CD4-positive, alpha-beta T cell treated with Interleukin-21 for 1 hour (primary cell): ENCODE results near the gene SLC35E4.
"Not testable (repeated sequence)": the region's sequence is repeated elsewhere in the genome, so short reads cannot be mapped to it uniquely, and the experiment has no call there.

Source experiments
- DNase-seq: peaks from one replicate; pipeline ENCODE4 v3.0.0-alpha.2; 2020

Gene SLC35E4

DNA sequence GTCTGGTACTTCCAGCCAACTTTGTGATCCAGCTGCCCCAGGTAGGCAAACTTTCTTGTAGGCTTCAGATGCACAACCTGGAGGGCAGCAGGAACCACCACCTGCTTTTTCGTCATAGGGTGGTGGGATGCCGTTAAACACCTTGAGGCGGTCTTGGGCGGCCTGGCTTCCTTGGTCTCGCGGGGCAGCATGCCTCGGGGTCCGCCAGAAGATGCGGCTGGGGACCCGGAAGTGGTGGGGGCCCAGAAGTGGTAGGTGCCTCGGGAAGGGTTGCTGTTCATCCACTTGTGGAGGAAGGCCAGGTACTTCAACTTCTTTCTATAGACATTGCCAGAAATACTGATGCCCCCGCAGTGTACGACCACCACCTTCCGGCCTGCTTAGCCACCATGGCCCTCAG is 18.8 kb downstream of the SLC35E4 start:
- no peak for DNase-seq

DNA sequence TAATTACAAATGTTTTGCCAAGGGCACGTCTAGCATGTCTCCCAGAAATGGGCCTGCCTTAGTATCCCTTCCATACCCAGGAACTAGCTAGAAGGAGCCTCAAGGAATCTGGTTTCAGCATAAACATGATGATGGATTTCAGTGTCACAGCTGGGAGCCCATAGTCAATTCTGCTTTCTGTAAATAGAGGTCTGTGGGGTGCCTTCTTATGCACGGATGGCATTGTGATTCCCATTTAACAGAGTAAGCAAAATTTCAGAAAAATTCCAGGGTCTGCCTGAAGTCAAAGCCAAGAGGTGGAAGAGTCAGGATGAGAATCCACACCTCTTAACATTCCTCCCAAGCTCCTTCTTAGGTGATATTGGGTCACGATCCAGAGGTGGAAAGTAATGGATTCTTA is 20.0 kb downstream of the SLC35E4 start:
- no peak for DNase-seq

DNA sequence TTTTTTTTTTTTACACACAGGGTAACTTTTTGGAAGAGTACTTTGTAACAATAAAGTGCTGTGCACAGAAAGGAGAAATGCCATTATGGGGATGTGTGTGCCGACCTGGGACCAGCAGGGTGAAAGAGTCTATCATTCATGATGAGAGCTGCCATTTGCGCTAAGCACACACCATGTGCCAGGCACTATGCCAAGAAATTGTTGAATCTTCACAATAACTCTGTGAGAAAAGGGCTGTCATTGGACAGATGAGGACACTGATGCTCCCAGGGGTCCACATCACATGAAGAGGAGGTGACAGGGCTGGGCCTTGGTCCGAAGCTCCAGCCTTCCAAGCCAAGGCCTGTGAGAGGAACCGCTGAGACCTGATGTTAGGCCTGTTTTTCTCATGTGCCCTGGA is 26.5 kb downstream of the SLC35E4 start:
- DNase-seq: no peak

DNA sequence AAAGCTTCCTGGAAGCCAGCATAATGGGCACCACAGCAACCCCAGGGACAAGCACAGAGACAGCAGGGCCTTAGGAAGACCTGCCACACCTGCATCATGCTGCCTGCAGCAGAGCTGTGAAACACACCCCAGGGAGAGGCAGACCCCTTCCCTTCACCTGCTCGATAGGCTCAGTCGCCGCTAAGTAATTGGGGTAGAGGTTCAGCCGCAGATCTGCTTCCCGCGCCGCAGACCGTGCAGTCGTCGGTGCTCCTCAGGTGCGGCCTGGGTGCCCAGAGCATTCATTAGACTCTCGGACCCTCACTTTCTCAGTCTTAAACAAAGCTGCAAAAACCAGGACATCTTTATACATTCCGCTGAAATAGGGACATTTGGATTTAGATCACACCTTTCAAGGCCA is 29.2 kb downstream of the SLC35E4 start:
- no peak for DNase-seq

DNA sequence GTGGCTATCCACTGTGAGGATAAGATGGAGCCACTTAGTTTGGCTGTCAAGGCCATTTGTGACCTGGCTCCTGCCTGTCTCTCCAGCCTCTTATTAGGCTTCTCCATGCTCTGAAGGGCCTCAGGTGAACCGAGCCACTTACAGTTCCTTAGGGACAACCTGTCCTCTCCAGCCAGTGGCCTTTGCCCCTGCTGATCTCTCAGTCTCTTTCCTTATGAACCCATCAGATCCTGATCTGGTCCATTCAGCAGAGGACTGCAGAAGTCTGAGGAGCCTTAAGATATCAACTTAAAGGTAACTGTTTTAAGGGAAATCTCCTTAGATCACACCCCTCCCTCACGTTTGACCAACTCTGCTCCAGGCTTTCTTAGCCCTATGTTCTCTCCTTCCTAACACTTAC is 29.7 kb downstream of the SLC35E4 start:
- DNase-seq: no peak

DNA sequence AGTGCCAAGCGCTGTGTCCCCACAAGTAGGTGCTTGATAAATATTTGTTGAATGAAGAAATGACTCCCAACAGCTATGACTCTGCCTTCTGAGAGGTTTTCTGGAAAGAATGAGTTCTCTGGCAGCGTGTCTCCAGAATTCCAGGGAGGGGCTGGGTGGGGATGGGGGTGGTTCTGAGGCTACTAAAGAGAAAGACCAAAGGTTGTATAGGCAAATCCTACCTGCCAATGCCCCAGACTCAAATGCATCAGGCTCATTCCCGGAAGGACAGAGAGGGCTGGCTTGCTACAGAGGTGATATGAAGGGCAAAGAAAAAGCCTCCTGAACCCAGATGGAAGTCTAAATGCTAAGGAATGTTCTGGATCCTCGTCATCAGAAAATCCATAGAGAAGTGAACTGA is 30.2 kb downstream of the SLC35E4 start:
- no peak for DNase-seq

DNA sequence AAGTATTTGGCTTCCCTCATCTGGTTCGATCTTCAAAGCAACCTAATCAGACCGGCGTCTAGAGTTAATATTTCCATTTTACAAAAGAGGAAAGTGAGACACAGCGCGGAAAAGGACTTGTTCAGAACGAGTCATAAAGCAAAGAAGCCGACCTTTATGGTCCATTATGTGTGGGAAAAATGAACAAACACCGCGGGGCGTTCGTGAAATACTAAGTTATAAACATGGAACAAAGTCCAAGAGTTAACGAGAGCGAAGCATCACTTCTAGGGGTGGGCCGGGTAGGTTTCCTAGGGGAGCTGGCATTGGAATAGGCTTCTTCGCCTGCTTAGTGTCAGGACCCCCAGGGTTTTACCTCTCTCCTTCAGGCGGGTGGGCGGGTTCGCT is 31.5 kb downstream of the SLC35E4 start:
- peak; percentile 4 for DNase-seq

DNA sequence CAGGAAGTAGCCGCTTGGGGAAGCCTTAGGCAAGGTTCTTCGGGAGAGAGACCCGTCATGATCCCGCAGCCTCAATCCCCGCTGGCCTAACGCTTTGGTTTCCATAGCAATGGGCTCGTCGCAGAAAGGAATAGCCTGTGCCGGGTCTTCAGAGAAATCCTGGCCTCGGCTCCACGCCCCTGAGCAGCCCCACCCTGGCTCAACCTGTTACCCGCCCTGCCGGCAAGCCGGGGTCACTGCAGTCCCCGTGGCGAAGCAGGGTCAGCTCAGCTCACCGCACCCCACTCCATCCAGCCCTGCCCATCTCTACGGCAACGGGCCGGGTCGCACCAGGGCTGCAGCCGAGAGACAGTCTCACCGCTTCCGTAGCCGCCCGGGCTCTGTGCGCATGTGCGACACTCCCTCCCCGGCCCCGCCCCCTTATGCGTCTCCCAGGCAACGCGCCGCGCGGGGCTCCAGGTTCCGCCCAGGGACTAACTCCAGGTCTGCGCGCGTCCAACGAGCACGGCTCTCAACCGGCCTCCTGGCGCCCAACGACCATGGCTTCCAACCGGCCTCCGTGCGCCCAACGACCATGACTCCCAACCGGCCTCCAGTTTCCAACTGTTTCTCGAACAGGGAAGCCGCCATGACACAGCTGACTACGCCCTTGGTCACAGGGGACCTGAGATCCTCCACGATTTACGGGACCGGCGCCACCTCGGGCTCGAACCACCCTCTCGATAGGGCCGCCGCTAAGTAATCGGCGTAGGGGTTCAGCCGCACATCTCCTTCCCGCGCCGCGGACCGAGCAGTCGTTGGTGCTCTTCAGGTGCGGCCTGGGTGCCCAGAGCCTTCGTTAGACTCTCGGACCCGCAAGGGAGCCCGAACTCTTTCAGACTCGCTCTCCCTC is 32.2 kb downstream of the SLC35E4 start, which contains the start of gene DUSP18:
Gene DUSP18, minus strand, starts transcription at position 382 of the 892 bp plus-strand sequence. CDS start 3,872 bp downstream, outside the sequence.
- peak; percentile 95 for DNase-seq

DNA sequence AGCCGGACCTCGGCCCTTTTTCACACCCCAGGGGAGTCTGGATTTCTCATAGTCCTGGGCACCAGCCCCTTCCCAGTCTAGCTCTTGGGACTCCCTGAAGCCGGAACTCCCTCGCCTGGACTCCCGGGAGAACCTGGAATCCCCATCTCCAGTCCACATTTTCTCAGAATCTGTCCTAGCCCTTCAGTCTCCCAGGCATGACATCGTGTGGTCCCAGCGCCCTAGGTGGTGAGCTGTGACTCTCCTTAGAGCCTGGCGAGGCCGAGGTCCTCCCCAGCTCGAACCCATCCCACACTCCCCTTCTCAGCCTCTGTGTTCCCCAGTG is 32.8 kb downstream of the SLC35E4 start:
- no peak for DNase-seq

DNA sequence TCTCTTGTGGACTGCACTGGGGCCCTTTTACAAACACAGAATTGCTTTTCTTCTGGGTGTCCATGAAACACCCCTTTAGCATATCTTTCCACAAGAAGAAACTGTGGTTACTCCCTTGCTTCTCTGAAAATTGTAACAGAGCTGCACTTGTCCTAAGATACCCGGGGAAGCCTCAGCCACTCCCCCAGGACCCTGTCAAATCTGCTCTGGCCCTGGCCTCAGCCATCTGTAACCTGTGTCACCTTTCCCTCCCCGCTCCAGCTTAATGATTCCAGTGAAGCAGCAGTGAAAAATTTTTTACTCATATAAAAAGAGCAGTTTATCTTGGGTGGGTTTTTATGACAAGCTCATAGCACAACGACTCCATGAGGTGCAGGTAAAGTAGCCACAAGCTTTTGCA is 35.5 kb downstream of the SLC35E4 start:
- DNase-seq: no peak

DNA sequence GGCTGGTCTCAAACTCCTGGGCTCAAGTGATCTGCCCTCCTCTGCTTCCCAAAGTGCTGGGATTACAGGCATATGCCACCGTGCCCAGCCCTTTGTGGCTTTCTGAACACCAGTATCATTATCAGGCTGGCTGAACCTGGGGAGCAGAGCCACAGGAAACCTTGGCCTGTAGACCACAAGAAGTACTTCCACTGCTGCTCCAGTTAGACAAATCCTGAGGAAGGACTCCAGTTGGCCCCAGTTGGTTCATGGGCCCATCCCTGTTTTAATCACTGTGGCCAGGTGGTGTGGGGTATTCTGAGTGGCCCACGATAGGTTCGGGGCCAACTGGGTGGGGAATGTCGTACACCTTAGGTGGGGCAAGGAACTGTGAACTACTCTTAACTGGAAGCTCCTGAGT is 37.6 kb downstream of the SLC35E4 start:
- no peak for DNase-seq

DNA sequence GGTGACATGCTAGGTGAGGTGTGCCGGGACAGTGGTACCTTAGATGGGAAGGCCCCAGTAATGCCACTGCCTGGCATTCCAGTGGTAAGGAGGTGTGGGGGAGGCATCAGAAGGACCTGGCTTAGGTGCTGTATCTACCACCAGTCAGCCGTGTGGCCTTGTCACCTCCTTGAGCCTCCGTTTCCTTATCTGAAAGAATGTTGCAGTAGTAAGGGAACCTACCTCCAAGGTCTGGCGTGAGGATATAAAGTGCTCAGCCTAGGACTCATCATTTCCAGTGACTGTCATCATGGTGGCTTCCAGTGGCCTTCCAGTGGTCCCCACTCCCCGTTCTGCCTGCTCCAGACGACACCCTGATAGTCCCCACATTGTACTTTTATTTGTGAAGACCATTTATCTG is 38.9 kb downstream of the SLC35E4 start:
- DNase-seq: no peak

DNA sequence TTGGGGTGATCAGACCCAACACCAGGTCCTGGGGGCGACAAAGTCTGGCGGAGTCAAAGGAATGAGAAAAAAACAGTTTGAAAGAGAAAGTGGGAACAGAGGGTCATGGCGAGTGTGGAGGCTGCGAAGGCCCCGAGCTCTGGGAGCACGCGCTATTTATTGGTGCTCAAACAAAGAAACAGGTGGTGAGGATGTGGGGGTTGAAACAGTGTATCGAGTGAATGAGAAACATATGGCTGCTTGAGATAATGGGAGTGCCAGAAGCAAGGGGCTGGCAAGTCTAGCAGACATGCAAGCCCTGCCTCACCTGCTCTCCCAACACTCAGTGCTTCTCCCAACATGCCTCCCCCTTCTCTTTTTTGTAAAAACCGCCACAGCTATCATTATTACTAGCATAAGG is 39.9 kb downstream of the SLC35E4 start:
- DNase-seq: no peak

DNA sequence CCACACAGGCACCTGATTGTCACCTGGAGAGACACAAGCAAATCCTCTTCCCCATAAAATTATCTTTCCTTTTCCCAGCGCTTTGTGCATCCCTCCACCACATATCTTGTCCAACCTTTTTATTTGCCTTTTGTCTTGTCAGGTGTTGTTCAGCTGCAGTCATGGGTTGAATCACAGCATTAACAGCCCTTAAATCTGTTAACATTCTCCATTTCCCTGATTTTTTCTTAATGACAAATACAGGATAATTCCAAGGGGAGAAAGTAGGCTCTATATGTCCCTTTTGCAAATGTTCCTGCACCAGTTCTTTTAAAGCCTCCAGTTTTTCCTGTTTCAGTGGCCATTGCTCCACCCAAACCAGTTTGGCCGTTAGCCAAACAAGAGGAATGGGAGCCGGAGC is 41.0 kb downstream of the SLC35E4 start:
- not testable (repeated sequence) for DNase-seq

DNA sequence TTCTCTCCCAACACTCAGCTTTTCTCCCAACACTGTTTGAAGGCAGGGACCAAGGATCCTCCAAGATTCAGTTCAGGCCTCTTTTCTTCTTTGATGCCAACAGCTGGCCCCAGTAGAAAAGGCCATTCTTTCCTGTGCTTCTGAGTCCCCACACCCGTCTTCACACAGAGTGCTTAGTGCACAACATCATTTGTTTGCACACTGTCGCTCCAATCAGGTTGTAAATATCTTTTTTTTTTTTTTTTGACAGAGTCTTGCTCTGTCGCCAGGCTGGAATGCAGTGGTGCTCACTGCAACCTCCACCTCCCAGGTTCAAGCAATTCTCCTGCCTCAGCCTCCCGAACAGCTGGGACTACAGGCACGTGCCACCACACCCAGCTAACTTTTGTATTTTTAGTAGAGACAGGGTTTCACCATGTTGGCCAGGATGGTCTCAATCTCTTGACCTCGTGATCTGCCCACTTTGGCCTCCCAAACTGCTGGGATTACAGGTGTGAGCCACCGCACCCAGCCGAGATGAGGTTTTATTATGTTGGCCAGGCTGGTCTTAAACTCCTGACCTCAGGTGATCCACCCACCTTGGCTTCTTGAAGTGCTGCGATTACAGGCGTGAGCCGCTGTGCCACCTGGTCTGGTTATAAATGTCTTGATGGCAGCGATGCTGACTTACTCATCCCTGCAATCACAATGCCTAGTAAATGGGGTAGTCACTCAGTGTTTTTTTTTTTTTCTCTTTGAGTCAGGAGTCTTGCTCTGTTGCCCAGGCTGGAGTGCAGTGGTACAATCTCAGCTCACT is 44.5 kb downstream of the SLC35E4 start:
- DNase-seq: not testable (repeated sequence)

DNA sequence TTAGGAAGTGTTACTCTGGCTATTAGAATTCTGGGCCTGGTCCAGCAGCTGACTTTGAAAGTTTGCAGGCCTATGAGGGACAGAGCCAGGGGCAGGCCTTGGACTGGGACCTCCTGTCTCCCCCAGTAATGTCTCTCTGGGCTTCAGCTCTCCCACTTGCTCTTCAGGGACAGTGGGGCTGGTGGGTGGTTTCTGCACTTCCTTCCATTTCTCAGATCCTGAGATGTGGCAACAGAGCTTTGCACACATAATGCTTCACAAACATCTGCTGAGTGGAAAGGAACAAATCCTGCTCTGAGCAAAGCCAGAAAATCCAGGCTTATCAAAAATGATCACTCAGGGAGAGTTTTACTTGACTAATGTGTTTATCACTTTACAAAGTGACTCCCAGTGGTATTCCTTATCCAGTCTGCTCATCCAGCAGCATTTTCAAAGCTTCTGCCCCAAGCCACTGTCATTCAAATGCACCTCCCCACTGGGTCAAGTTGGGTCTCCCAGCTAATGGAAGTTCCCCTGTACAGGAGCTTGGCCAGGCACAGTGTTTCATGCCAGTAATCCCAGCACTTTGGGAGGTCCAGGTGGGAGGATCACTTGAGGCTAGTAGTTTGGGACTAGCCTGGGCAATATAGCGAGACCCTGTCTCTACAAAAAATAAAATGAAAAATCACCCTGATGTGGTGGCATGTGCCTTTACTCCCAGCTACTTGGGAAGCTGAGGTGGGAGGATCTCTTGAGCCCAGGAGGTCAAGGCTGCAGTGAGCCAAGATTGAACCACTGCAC is 45.6 kb downstream of the SLC35E4 start:
- no peak for DNase-seq

DNA sequence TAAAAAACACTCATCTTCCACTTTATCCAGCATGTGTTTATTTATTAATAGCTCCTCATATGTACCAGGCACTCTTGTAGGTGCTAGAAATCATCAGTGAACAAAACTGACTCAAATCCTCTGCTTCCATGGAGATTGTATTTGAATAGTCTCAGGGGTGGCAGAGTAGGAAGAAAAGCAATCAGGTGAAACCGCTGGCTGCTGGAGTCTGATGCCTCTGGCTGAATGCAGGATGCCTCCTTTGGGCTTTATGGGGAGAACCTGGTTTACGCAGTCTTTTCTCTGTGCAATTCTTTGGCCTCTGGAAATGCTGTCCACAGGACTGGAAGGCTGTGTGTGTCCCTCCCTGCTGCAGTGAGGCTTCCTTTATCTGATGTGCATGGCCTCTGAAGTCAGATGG is 46.2 kb downstream of the SLC35E4 start:
- DNase-seq: no peak

DNA sequence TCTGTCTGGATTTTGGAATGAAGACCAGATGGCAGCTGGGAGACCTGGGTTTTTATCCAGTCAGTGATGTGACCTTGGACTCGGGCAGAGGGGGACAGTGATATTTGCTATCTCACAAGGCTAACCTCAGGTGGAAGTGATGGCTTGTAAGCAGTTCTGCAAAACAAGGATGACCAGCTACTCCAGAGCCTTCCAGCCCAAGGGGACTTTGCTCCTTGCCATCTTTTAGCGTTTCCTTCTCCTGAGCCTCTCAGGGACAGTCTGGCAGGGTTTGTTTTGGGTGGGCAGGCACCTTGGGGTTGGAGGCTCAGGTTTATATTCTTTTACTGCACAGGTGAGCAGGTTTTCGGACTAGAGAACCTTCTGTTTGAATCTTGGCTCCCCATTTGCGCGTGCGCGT is 49.6 kb downstream of the SLC35E4 start:
- no peak for DNase-seq

DNA sequence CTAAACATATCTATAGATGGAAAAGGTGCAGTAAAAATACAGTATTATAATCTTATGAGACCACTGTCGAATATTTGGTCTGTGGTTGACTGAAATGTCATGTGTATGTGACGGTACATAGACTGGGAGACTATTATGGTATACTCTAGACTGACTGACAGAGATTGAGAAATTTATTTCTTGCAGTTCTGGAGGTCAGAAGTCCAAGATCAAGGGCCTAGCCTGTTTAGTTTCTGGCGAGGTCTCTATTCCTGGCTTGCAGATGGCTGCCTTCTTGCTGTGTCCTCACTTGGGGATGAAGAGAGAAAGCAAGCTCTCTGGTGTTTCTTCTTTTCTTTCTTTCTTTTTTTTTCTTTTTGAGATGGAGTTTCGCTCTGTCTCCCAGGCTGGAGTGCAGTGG is 51.8 kb downstream of the SLC35E4 start:
- no peak for DNase-seq

DNA sequence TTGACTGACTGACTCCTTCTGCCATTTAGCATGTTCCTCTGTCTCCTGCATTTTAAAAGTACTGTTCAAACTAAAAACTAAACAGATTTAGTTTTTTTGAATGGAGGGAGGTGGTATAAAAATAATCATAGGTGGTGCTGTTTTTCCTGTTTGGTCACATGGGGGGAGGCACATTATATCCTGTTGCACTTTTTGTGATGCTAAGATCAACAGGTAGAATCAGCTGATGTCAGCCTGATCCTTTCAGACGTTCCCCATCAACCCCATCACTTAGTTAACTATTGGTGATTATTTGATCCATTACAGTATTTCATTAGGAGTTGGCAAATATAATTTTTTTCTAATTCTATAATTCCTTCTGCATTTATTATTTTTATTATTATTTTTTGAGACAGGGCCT is 54.0 kb downstream of the SLC35E4 start:
- no peak for DNase-seq

DNA sequence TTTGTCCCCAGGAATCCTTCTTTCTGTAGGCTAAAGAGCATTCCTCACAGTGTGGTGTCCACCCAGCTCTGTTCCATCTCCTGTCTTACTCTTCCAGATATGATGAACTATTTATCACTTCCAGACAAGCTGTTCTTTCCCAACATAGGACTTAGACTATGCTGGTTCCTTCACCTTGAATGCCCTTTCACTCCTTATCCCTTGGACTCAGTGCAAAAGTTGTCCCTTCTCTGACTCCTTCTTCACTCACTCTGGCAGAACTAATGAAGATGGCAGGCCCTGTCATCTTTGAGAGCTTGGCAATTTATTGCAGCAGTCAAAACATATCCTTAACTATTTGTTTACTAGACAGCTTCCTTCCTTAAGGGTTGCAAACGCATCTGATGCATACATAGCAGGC is 55.6 kb downstream of the SLC35E4 start:
- no peak for DNase-seq

DNA sequence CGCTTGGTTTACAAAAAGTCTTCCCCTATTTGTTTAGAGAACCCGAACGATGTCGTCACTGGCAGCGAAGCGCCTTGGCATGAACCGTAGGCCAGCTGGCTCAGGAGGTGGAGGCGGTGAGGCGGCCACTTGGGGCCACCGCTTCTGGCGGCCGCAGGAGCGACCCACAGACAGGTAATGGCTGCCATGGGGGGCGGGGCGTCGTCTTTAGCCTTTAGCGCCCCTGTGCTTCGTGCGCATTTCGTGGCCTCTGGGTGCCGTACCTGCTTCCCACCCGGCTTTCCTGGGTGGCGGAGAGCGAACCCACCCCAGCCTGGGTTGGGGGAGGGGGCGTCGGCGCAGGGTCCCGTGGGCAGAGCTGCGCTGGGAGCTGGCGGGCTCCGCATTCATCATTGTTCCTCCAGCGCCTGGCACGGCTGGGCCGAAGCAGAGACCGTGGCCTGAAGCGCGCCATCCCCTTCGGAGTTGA is 58.6 kb downstream of the SLC35E4 start:
- DNase-seq: peak; percentile 59

DNA sequence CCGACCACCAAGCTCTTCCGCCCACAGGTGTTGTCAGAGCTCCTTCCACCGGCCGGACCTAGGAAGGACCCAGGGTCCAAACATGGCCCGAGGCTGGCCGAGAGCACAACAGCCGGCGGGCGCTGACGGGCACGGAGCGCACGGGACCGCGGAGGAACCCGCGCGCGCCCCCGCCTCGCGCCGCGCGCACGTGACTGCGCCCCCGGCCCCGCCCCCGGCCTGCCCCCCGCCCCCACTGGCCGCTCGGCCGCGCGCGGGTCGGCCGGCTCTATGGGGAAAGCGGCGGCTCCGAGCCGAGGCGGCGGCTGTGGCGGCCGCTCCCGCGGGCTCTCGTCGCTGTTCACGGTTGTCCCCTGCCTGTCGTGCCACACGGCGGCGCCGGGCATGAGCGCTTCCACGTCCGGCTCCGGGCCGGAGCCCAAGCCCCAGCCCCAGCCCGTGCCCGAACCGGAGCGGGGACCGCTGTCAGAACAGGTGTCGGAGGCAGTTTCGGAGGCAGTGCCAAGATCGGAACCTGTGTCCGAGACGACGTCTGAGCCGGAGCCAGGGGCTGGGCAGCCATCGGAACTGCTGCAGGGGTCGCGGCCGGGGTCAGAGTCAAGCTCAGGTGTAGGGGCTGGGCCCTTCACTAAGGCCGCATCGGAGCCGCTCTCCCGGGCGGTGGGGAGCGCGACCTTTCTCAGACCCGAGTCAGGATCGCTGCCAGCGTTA is 59.2 kb downstream of the SLC35E4 start, which contains the start of gene OSBP2:
Gene OSBP2, plus strand, starts transcription at position 235 of the 711 bp plus-strand sequence. Its CDS starts 36 bp downstream, at position 271.
- DNase-seq: peak; percentile 33
